Muscle of leg (tissue), 11 donors: Measurements from ENCODE around the gene DAG1. TPM values are rescaled to one million over a fixed set of nuclear protein-coding genes. Genes with fewer than 3 reads are reported as not detected.

Experiments used
- DNase-seq: peaks from one replicate; pipeline ENCODE4 v3.0.0; 2013
- H3K27ac ChIP-seq: one replicate; pipeline ENCODE4 v1.5.1; 2013; ENCODE audit warnings: mild to moderate bottlenecking, low read length, control low read depth
- H3K27me3 ChIP-seq: one replicate; pipeline ENCODE4 v1.6.1; 2013; ENCODE audit warnings: low read length; ENCODE audit not compliant: control insufficient read depth, insufficient read depth
- H3K36me3 ChIP-seq: one replicate; pipeline ENCODE4 v1.6.1; 2013; ENCODE audit warnings: low read length; ENCODE audit not compliant: control insufficient read depth, insufficient read depth
- H3K4me1 ChIP-seq: one replicate; pipeline ENCODE4 v1.6.1; 2013; ENCODE audit warnings: low read length; ENCODE audit not compliant: control insufficient read depth, insufficient read depth
- H3K4me3 ChIP-seq: one replicate; pipeline ENCODE4 v1.5.1; 2013; ENCODE audit warnings: low read length, control low read depth
- H3K9me3 ChIP-seq: replicated peaks from 2 replicates; pipeline ENCODE4 v1.6.1; 2013; ENCODE audit warnings: low read depth, low read length; ENCODE audit not compliant: control insufficient read depth
- WGBS: methylation state at CpG from one replicate; pipeline ENCODE4 v1.1.5; 2013; ENCODE audit warnings: missing lambda C conversion rate; ENCODE audit not compliant: insufficient coverage; 5-methylcytosine and 5-hydroxymethylcytosine counted together
- polyA plus RNA-seq, 8 donors: library from polyadenylated mRNA; unstranded; fragments of 120-200 nt; gene quantifications; one replicate each; pipeline versions ENCODE4 v1.2.1 to v1.2.3, GENCODE V29; 2013; ENCODE audit warnings: inconsistent platforms in 1 of 8, low replicate concordance in 1 of 8; ENCODE audit not compliant: insufficient read length in 8 of 8, insufficient read depth in 1 of 8
- total RNA-seq: library from RNA; stranded (reverse); fragments of 120-200 nt; gene quantifications from one replicate; pipeline ENCODE4 v1.2.4, GENCODE V29; 2013

The DAG1 gene
- total and polyA plus RNA-seq, 9 donors = 142 to 229 (median 197) TPM

GRCh38 chr3:49552087-49552486, 82.0 kb downstream of the DAG1 start:
- Histone ChIP-seq H3K27ac (no peak overlapping the region), H3K4me1 (peaks cover 14% of the 10 kb centered on the region), H3K9me3 (no peaks in the 10 kb centered on the region), H3K27me3 (peaks cover 17% of the 10 kb centered on the region), H3K4me3 (no peak overlapping the region), H3K36me3 (no peaks in the 10 kb centered on the region)
- DNase-seq = no peak

- Histone ChIP-seq H3K4me1 (peaks cover 14% of the 10 kb centered on the region), H3K4me3 (peak overlapping the region; percentile 53), H3K27ac (no peak overlapping the region), H3K27me3 (peaks cover 8% of the 10 kb centered on the region), H3K9me3 (no peaks in the 10 kb centered on the region), H3K36me3 (no peaks in the 10 kb centered on the region)
- DNase-seq = no peak
- 67% methylated on average over 1 of the region's 8 CpGs for WGBS
Measured at GRCh38 chr3:49553324-49553691, 83.2 kb downstream of the DAG1 start.

- 2% methylated on average over 63 of the region's 76 CpGs for WGBS
- Histone ChIP-seq H3K4me1 (peaks cover 14% of the 10 kb centered on the region), H3K9me3 (no peaks in the 10 kb centered on the region), H3K27me3 (peaks cover 7% of the 10 kb centered on the region), H3K27ac (peak within 1 kb of the TSS; percentile 23), H3K36me3 (no peaks in the 10 kb centered on the region), H3K4me3 (peak within 1 kb of the TSS; percentile 53)
- peak; percentile 97 for DNase-seq
Measured at GRCh38 chr3:49553692-49554632, 83.9 kb downstream of the DAG1 start, which contains the start of gene BSN. Gene BSN (plus strand): TSS chr3:49554477. CDS start chr3:49554603, 126 bp downstream.

DNA sequence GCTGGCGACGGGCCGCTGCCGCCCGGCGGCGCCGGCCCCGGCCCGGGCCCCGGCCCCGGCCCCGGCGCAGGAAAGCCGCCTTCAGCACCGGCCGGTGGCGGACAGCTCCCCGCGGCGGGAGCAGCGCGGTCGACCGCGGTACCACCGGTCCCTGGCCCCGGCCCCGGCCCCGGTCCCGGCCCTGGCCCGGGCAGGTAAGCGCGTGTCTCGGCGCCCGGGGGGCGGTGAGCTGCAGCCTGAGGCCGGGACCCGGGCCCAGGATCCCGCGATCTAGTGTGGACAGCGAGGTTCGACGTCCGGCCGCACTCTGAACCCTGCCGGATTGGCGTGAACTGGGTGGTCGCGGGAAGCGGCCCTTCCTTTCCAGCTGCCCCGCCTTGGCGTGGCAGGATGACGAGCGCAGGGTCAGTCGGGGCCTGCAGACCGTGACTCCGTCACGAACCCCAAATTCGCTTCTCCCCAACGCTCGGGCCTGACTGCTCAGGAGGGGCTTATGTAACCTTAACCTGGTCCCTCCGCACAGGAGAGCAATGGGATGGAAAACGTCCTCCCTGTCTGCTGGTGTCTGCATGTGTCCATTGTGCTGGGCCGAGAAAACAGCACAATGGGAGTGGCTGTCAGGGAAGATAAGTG, 84.7 kb downstream of the DAG1 start:
- Histone ChIP-seq H3K36me3 (no peaks in the 10 kb centered on the region), H3K27ac (no peak overlapping the region), H3K4me1 (peaks cover 14% of the 10 kb centered on the region), H3K9me3 (no peaks in the 10 kb centered on the region), H3K27me3 (peaks cover 7% of the 10 kb centered on the region), H3K4me3 (peak overlapping the region; percentile 29)
- under 1% methylated on average over 66 of the region's 66 CpGs for WGBS
- DNase-seq = no peak

DNA sequence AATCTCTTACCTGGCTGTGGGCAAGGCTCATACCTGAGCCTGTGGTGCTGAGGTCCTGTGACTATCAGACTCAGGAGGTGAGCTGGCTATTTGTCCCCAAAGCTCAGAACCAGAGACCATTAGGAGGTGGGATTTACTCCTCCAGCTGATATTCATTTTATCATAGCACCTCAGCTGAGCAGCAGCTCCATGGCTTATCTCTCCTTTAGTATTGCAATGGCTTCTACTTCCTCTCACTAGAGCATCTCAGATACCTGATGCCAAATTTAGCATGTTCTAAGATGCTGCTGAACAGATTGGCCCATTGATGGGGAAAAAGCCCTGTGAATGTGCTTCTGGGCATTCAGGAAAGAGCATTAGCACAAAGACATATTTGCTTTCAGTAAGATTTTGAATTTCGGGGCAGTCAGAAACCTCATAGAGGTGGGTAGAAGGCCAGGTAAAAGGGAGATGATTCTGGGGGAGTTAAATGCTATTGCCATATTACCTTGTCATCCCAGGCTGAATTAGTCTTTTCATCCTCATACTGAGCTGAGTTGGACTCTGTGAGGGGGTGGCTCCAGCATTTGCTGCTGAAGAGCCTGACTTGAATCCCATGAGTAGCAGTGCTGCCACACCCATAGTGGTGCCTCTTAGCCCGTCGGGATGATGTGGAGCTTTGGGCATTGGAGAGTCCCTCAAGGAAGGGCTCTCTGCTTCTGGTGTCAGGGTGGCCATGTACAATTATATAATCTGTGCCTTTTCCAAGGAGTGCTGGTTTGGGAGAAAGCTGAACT, 86.6 kb downstream of the DAG1 start:
- no peak overlapping the region for H3K27ac ChIP-seq
- no peaks in the 10 kb centered on the region for H3K9me3 ChIP-seq
- H3K36me3 ChIP-seq = no peaks in the 10 kb centered on the region
- no peak overlapping the region for H3K4me3 ChIP-seq
- no CpG with 5 or more reads among the region's 3 CpGs for WGBS
- H3K27me3 ChIP-seq = peaks cover 7% of the 10 kb centered on the region
- DNase-seq = no peak
- peaks cover 14% of the 10 kb centered on the region for H3K4me1 ChIP-seq

DNA sequence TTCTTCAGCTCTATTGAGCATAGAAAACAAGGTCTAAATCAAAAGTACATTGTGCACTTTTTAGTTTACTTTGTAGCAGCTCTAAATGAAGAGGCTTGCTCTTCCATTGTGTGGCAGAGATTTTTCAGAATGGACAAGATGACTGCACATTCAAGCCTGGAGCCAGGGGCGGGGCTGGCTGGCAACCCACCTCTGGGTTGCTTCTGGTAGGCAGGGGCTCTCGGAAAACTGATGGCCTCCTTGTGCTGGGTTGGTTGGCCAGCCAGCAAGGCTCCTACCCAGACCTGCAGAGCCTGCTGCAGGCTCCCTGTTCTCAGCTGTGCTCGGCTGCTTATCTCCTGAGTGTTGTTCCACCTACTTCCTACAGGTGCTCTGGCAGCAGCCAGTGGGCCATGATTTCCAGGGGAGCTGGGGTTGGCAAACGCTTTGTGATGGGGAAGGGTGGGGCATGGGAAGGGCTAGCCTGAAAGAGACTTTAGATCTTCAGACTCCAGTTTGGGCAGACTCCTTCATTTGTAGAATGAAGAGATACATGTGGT, 93.0 kb downstream of the DAG1 start:
- no peak overlapping the region for H3K4me3 ChIP-seq
- no peaks in the 10 kb centered on the region for H3K9me3 ChIP-seq
- no peaks in the 10 kb centered on the region for H3K27me3 ChIP-seq
- 28% methylated on average over 4 of the region's 4 CpGs for WGBS
- no peak overlapping the region for H3K27ac ChIP-seq
- no peaks in the 10 kb centered on the region for H3K36me3 ChIP-seq
- H3K4me1 ChIP-seq = no peaks in the 10 kb centered on the region
- DNase-seq = no peak

DNA sequence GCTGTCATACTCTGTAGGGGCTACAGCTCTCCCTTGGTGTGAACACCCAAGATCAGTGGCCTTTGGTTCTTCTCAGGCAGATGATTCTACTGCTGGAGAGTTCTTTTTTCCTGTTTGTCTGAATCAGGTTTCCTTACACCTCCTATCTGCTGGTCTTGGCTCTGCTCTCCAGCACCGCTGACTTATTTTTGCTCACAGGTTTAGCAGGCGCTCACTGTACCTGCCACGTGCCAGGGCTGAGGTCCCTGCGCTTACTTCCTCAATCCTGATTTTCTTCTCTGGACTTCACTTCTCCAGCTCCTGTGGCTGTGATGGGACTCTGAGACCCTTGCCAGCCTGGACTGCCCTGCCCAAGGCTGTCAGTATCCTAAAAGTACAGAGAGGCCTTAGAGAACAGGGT, 93.7 kb downstream of the DAG1 start:
- 97% methylated on average over 4 of the region's 4 CpGs for WGBS
- Histone ChIP-seq H3K36me3 (no peaks in the 10 kb centered on the region), H3K27me3 (no peaks in the 10 kb centered on the region), H3K27ac (no peak overlapping the region), H3K4me3 (no peak overlapping the region), H3K4me1 (no peaks in the 10 kb centered on the region), H3K9me3 (no peaks in the 10 kb centered on the region)
- DNase-seq = no peak

DNA sequence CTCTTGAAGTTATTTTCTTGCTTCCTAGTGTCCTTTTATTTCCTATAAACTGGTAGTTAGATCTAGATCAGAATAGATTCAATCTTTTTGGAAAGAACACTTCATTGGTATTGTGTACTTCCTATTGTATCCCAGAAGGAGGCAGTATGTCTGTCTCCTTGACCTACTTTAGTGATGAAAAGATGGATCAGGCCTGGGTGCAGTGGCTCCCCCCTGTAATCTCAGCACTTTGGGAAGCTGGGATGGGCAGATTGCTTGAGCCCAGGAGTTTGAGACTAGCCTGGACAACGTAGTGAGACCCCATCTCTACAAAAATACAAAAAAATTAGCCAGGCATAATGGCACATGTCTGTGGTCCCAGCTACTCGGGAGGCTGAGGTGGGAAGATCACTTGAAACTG, 96.2 kb downstream of the DAG1 start:
- no peaks in the 10 kb centered on the region for H3K4me1 ChIP-seq
- WGBS = no CpG with 5 or more reads among the region's 2 CpGs
- no peak overlapping the region for H3K27ac ChIP-seq
- H3K36me3 ChIP-seq = no peaks in the 10 kb centered on the region
- H3K9me3 ChIP-seq = no peaks in the 10 kb centered on the region
- DNase-seq = no peak
- no peaks in the 10 kb centered on the region for H3K27me3 ChIP-seq
- no peak overlapping the region for H3K4me3 ChIP-seq

GRCh38 chr3:49567406-49567805, 97.3 kb downstream of the DAG1 start:
- no peak for DNase-seq
- Histone ChIP-seq H3K9me3 (no peaks in the 10 kb centered on the region), H3K4me1 (no peaks in the 10 kb centered on the region), H3K4me3 (no peak overlapping the region), H3K27ac (no peak overlapping the region), H3K27me3 (no peaks in the 10 kb centered on the region), H3K36me3 (no peaks in the 10 kb centered on the region)
- WGBS = 40% methylated on average over 2 of the region's 2 CpGs

DNA sequence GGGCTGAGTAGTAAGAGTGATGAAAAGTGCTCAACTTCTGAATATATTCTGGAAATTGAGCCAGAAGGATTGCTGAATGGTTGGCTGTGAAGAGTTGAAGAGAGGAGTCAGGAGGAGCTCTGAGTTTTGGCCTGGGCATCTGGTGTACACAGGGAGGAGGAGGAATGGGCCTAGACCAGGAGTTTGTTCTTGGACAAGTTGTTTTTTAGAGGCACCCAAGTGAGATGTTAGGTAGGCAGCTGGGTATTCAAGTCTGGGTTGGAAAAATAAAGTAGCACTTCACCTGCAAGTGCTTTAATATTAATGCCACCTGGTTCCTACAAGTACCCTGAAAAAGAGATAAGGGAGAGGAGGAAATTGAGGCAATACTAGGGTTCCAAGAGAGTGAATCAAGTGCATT, 98.9 kb downstream of the DAG1 start:
- H3K4me3 ChIP-seq = no peak overlapping the region
- H3K4me1 ChIP-seq = no peaks in the 10 kb centered on the region
- no peak for DNase-seq
- no peaks in the 10 kb centered on the region for H3K27me3 ChIP-seq
- H3K36me3 ChIP-seq = no peaks in the 10 kb centered on the region
- no peaks in the 10 kb centered on the region for H3K9me3 ChIP-seq
- H3K27ac ChIP-seq = no peak overlapping the region
